Activated B cell treated with CpG ODN at 0.5 μM for 24 hours (primary cell): ENCODE data around the gene CEP162. TPM values are rescaled to one million over a fixed set of nuclear protein-coding genes. Genes with fewer than 3 reads are reported as not detected.

Experiments
- ATAC-seq: fragments of 200-7000 bp; cut with Tn5 transposase; one replicate; pipeline ENCODE4 v1.10.0; 2021; ENCODE audit warnings: low read depth, mild to moderate bottlenecking, moderate library complexity
- CTCF ChIA-PET: fragments of 350-600 bp; sonication (Branson Sonifier 250); formaldehyde crosslinking; loops from one replicate; lab custom pipeline; 2021; ENCODE audit warnings: antibody characterized with exemption; lab: Charles Lee
- POLR2A ChIA-PET: fragments of 350-600 bp; sonication (Branson Sonifier 250); formaldehyde crosslinking; loops from one replicate; lab custom pipeline; 2021; ENCODE audit warnings: antibody characterized with exemption; lab: Charles Lee
- DNase-seq: peaks from one replicate; pipeline ENCODE4 v3.0.0; 2022
- H3K27ac Mint-ChIP-seq: one replicate; pipeline ENCODE4 v1.8.0; 2020; ENCODE audit warnings: mixed read lengths
- H3K27me3 Mint-ChIP-seq: one replicate; pipeline ENCODE4 v1.8.0; 2021; ENCODE audit warnings: mixed read lengths
- H3K36me3 Mint-ChIP-seq: one replicate; pipeline ENCODE4 v1.8.0; 2021; ENCODE audit warnings: low read depth, mixed read lengths
- H3K4me1 Mint-ChIP-seq: one replicate; pipeline ENCODE4 v1.8.0; 2021; ENCODE audit warnings: mixed read lengths
- H3K4me3 Mint-ChIP-seq: one replicate; pipeline ENCODE4 v1.8.0; 2020; ENCODE audit warnings: mild to moderate bottlenecking, mixed read lengths
- H3K9me3 Mint-ChIP-seq: one replicate; pipeline ENCODE4 v1.8.0; 2020; ENCODE audit warnings: mixed read lengths
- intact Hi-C: fragments of 100-400 bp; cut with micrococcal nuclease; formaldehyde crosslinking; loops from one replicate; pipeline ENCODE4 v1.15.1; 2024
- total RNA-seq: library from RNA; stranded (reverse); gene quantifications from 2 replicates; pipeline ENCODE4 v1.2.3, GENCODE V29; 2022
- TF ChIP-seq, protein P1 (sequence below): fragments of 200-600 bp; IDR thresholded peaks from one replicate; pipeline ENCODE4 v1.8.0; 2022; ENCODE audit warnings: antibody characterized with exemption, mild to moderate bottlenecking

The CEP162 gene
- total RNA-seq, 1 donor from 2014 or later = 13.8 TPM

DNA sequence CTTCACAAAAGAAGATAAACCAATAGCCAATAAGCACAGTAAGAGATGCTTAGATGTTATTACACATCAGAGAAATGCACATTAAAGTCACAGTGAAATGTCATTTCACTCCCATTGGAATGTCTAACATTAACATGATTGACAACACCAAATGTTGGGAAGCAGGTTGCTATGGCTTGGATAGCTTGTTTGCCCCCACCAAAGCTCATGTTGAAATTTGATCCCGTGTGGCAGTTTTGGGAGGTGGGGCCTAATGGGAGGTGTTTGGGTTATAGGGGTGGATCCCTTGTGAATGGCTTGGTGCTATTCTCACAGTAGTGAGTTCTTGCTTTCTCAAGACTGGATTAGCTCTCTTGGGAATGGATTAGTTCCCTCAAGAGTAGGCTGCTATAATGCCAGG is 149.1 kb downstream of the CEP162 start:
- ChIA-PET POLR2A (no interaction called here), CTCF (no interaction called here)
- ATAC-seq (no peak), DNase-seq (no peak)
- Mint-ChIP-seq H3K27ac (no peak overlapping the region), H3K4me1 (no peaks in the 10 kb centered on the region), H3K4me3 (no peak overlapping the region), H3K36me3 (no peaks in the 10 kb centered on the region), H3K27me3 (peaks cover 3% of the 10 kb centered on the region), H3K9me3 (no peaks in the 10 kb centered on the region)
- TF ChIP-seq, protein P1, sequence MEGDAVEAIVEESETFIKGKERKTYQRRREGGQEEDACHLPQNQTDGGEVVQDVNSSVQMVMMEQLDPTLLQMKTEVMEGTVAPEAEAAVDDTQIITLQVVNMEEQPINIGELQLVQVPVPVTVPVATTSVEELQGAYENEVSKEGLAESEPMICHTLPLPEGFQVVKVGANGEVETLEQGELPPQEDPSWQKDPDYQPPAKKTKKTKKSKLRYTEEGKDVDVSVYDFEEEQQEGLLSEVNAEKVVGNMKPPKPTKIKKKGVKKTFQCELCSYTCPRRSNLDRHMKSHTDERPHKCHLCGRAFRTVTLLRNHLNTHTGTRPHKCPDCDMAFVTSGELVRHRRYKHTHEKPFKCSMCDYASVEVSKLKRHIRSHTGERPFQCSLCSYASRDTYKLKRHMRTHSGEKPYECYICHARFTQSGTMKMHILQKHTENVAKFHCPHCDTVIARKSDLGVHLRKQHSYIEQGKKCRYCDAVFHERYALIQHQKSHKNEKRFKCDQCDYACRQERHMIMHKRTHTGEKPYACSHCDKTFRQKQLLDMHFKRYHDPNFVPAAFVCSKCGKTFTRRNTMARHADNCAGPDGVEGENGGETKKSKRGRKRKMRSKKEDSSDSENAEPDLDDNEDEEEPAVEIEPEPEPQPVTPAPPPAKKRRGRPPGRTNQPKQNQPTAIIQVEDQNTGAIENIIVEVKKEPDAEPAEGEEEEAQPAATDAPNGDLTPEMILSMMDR = no peak
- intact Hi-C loops = no loop called here

DNA sequence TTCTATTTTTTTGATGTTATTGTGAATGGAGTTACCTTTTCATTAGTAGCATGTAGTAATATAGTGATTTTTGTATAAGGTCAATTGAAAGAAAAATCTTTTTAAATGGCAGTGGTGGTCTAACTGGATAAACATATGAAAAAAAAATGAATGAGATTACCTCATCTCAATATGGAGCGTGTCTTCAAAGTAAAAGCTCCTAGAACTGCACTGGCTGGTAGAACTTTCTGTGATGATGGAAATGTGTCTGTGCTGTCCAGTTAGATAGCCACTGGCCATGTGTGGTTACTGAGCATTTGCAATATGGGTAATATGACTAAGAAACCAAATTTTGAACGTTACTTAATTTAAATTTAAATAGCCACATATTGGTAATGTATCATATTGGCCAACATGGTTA is 149.8 kb downstream of the CEP162 start:
- ATAC-seq (no peak), DNase-seq (no peak)
- Mint-ChIP-seq H3K9me3 (no peaks in the 10 kb centered on the region), H3K4me3 (no peak overlapping the region), H3K36me3 (no peaks in the 10 kb centered on the region), H3K27me3 (peaks cover under 1% of the 10 kb centered on the region), H3K27ac (no peak overlapping the region), H3K4me1 (no peaks in the 10 kb centered on the region)
- TF ChIP-seq, protein P1 = no peak
- POLR2A ChIA-PET = no interaction called here
- CTCF ChIA-PET = no interaction called here
- intact Hi-C loops = no loop called here

DNA sequence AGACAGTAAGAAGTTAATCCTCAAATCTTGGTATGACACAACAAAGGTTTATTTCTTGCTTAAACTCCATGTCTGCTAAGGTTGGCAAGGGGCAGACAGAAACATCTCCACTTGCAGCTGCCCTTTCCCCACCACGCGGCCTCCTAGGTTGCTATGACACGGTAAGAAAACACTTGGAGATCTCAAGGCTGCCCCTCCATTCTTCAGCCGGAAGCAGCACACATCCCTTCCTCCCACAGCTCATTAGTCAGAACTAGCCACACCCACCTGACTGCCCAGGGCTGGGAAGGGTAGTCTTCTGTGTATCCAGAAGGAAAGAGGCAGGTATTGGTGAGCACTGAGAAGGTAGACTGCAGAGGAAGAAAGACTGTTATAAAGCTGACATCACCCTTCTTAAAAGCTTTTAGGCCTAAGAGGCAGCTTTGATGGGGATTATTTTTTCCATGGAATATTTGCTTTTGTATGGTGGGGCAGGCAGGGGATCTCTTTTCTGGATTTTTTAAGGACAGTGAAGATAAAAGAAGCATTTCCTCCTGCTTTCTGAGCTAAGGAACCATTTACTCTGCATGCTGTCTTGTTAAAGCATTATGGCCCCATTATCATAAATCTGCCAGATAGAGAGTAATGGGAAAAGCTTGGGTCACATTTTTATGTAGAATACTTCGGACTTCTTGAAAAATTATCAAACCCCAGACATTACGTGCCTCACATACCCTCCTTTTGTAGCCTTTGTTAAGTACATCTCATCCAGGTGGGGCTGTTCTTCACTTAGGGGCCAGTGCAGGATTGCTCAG is 152.3 kb downstream of the CEP162 start:
- Mint-ChIP-seq H3K36me3 (no peaks in the 10 kb centered on the region), H3K27me3 (no peaks in the 10 kb centered on the region), H3K4me1 (no peaks in the 10 kb centered on the region), H3K27ac (no peak overlapping the region), H3K9me3 (peaks cover 8% of the 10 kb centered on the region), H3K4me3 (no peak overlapping the region)
- ChIA-PET CTCF (no interaction called here), POLR2A (no interaction called here)
- TF ChIP-seq, protein P1 = no peak
- no peak for DNase-seq
- intact Hi-C loops = no loop called here
- ATAC-seq = no peak

Other genes starting within 250 kb of the CEP162 start
- not detected in 2 replicates for gene MRAP2, start 193.9 kb downstream of the CEP162 start, total RNA-seq